Measurements from ENCODE around the gene PARVG. TPM values are rescaled to one million over a fixed set of nuclear protein-coding genes. Genes with fewer than 3 reads are reported as not detected.

Gene PARVG
- total RNA-seq, 1 donor from 2014 or later = not detected

DNA sequence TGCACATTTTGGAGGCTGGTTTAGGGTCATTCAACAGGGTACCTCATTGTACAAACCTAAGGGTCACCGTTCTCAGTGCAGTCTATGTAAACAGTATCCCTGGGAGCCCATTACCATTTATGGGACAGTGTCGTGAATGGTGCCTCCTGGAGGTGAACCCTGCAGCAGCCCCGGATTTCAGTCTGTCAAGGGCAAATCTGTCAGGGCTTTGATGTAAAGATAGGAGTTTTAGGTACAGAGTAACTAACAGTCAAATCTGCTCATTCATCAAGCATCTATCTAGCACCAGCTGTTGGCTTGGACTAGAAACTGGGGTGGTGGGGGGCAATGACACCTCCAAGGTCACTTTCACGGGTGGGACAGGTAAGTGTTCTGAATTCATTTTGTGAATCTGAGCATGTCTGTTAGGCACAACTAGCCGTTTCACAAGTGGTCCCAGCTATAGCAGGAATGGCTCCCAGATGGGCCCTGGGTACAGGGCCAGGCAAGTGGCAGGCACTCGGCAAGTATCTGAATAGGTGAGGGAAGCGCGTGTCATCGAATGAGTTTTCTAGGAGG, 63.6 kb downstream of the PARVG start:
- no peak for DNase-seq (ENCODE audit: low read depth)

DNA sequence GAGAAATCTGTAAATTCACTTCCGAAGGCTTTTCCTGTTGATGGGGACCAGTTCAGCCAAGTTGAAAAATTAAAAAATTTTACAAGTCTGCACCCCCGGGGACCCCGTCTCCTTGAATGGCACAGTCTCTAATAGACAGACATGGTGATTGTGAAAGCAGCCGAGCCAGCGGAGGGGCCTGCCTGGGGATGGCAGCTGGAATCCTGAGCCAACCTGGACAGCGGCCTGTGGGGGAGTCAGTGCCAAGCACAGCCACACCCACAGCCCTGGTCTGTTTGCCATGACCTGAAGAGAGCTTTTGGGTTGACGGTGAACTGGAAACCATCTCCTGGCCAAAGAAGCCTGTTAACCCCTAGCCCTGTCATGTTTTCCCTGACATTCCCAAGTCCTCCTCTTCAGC, 64.7 kb downstream of the PARVG start:
- DNase-seq (ENCODE audit: low read depth) = no peak

DNA sequence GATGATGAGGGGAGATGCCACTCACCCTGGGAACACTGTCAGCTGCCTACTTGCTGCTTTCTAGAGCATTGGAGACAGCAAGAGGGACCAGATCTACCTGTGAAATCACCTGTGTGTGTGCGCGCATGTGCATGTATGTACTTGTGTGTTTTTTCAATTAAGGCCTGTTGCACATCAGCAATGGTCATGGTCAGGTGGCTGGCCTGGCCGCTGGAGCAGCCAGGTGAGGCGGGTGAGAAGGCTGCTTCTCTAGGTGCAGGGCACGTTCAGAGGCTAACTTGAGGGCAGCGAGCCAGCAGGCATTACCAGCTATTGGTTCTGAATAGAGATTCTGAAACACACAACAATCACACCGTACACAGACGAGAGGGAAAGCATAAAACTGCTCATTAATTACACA, 65.1 kb downstream of the PARVG start:
- no peak for DNase-seq (ENCODE audit: low read depth)

DNA sequence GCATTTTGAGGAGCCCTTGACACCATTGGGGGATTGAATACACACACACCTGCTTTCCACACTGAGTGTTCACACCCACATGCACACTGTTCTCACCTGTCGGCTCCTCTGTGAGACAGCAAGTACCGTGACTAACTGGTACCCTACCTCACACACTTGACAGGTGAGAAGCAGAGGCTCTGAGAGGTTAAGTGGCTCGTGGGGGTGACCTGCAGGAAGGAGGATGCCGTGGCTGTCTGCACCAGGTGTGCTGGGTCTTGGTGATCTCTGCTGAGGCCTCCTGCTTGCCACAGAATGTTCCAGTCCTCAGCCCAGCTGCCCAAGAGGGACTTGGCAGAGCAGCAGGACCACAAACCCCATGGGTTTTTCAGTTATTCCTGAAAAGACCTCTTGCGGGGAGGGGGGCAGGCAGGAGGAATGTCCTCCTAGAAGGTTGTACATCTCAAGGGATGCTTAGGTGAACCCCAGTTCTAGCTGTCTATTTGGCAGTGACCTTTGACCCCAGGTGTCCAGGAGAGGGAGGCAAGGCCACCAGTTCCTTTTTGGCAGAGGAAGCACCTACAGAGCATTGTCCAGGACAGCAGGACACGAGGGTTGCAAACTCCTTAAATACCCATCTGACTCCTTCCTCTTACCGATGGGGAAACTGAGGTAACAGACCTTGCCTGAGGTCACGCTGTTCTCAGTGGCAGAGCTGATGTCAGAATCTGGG, 66.0 kb downstream of the PARVG start:
- DNase-seq (ENCODE audit: low read depth) = no peak

DNA sequence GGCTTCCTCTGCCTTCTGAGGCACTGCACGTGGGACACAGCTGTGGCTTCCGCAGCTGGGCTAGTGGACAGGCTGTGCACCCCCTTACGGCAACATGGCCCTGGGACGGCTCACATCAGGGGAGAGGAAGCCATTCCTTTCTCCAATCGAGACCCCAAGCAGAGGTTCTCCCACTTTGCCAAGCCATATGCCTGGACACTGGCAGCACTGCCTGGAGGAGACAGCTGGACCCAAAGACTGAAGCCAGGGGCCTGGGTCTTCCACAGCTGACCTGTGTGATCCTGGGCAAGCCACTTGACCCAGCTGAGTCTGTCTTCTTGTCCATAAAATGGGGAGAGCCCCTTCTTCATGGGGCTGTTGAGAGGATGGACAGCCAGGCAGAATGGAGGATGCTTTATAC, 66.6 kb downstream of the PARVG start:
- no peak for DNase-seq (ENCODE audit: low read depth)

DNA sequence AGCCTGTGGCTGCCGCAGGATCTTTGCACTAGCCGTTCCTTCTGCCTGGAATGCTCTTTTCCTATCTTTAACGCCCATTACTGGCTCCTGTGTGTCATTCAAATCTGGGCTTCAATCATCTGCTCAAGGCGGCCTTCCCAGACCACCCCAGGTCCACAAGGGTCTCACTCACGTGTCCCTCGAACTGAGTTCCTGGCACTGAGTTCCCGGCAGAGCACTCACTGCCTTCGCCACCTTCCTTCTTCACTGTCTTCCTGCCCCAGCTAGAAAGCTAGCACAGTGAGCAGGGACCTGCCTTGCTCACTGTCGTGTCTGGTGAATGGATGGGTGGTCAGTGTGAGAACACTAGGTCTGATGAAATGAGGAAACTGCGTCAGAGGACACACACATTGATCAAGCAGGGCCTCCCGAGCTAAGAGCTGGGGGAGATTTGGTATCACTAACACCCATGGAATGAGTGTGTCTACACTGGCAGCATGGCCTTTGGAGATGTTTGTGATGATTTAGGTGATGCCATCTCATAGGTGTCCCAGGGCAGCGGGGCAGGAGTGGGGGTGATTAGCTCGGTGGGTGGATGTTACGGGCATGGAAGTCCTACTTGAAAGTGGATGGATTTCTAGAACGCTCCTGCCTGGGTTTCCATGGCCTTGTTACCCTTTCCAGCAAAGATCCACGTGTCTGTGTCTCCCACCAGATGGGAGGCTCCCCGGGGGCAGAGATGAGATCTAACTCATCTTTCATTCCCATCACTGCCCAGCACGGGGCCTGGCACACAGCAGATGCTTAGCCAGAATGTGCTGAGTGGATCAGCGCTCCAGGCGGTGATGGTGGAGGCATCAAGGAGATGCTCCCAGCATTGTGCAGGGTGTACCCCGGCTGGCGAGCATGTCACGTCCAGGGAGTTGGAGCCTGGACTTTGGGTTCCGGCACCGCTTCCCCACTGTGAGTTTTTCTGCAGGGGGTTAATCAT, 67.5 kb downstream of the PARVG start:
- DNase-seq (ENCODE audit: low read depth) = no peak

DNA sequence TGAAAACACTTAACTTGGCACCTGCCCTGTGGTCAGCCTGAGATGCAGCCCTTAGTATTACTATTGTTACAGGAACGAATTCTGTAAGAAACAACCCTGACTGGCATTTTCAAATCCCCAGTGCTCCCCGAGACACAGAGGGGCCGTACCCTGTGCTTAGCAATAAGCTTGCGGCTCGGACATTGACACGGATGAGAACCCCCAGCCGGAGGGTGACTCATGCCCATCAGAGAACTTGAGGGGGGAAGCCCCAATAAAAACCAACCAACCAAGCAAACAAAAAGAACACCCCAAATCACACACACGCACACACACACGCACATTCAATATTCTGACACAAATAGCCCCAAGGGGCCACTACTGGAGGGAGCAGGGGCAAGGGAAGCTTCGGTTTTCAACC, 68.2 kb downstream of the PARVG start:
- no peak for DNase-seq (ENCODE audit: low read depth)

DNA sequence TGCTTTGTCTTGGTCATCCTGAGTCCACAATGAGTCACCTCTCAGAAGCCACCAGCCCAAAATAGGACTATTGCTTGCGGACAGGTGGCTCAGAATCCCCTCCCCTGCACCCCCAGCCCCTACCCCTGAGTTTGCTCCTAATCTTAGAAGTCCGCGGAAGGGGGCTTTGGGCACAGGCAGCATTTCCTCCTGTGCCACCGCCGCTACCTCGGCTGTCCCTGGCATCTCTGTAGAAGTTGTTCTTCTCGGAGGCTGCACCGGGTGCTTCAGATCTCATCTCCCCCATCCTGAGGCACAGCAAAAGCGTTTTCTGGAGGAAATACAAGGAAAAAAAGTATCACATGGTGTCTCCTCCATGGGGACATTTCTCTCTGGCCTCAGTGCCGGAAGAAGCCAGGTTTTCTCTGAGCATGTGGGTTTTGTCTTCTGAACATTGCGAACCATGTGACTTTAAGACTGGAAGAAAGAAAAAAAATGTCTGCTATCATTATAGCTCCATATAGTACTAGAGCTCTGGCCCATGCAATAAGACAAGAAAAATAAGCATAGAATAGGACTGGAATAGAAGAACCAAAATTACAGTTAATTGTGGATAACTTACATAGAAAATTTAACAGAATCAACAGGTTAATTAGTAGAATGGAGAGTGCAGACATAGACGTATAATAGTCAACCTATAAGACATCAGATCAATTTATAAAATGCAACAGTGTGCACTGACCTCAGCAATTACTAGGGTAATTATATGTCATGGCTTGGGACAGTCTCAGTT, 68.8 kb downstream of the PARVG start:
- no peak for DNase-seq (ENCODE audit: low read depth)

DNA sequence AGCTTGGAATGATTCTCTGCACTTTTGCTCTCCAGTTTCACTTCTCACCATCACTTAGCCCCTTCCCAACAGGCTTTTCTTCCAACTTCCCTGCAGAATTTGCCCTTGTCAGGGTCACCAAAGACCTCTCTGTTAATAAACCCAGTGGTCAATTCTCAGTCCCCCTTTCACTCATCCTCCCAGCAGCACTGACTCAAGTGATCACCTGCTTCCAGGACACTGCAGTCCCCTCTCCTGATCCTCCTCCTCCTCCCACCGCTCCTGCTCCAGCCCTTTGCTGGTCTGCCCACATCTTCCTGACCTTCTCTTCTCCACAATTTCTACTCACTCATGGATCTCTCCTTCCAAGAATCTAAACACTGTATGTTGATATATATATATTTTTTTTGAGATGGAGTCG, 74.1 kb downstream of the PARVG start:
- DNase-seq (ENCODE audit: low read depth) = no peak

DNA sequence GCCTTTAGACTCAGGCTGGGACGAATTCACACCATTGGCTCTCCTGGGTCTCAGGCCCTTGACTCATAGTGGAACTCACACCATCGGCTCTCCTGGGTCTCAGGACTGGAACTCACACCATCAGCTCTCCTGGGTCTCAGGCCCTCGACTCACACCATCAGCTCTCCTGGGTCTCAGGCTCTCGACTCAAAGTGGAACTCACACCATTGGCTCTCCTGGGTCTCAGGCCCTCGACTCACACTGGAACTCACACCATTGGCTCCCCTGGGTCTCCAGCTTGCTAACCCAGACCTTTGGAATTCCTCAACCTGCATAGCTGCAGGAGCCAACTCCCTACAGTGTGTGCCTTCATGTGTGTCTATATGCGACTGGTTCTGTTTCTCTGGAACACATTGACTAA, 75.4 kb downstream of the PARVG start:
- DNase-seq (ENCODE audit: low read depth) = no peak

DNA sequence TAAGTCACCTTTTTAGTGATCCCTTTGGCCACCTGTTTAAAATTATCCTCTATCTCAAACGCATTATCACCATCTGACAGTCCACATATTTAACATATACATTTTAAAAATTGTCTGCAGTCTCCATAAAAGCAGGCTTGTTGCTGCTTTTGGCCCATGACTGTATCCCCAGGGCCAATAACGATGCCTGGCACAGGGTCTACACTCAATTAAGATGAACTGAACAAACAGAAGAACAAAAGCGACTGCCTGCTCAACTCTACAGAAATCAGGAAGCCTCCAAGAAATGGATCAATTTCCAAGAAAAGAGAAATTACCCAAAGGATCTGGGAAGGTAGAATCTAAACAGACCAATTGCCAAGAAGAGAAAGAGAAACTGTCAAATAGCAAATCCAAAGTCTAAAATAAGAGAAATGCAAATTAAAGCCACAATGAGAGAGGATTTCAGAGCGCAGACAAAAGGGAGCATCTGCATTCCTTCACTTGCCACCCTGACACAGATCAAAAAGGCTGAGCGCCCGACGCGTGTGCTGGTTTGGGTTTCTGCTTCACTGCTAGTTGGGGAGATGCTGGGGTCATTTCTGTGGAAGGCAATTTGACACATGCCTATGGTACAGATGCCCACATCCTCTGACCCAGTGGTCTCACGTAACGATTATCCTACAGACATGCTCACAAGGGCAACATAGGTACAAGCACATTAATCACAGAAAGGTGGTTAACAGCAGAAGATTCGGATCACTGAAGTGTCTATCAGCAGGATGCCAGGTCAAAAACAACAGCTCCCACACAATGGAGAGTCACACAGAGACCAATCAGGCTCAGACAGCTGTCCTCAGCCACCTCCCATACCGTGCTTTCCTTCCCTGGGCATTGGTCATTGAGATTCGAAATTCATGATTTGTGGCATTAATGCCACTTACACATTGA, 76.1 kb downstream of the PARVG start:
- no peak for DNase-seq (ENCODE audit: low read depth)

Other genes starting within 250 kb of the PARVG start
- 35.1 and 57.6 TPM in 2 replicates for gene SAMM50, start 225.5 kb upstream of the PARVG start, total RNA-seq
- 20.3 and 37.5 TPM in 2 replicates for gene PARVB, start 156.6 kb upstream of the PARVG start, total RNA-seq
- 0.05 TPM in 1 of 2 replicates, not detected in the other for gene SHISAL1, start 132.0 kb downstream of the PARVG start, total RNA-seq

Data from renal cortical epithelial cell (primary cell).